ENCODE results near the gene TMEM176B.

The TMEM176B gene

DNA sequence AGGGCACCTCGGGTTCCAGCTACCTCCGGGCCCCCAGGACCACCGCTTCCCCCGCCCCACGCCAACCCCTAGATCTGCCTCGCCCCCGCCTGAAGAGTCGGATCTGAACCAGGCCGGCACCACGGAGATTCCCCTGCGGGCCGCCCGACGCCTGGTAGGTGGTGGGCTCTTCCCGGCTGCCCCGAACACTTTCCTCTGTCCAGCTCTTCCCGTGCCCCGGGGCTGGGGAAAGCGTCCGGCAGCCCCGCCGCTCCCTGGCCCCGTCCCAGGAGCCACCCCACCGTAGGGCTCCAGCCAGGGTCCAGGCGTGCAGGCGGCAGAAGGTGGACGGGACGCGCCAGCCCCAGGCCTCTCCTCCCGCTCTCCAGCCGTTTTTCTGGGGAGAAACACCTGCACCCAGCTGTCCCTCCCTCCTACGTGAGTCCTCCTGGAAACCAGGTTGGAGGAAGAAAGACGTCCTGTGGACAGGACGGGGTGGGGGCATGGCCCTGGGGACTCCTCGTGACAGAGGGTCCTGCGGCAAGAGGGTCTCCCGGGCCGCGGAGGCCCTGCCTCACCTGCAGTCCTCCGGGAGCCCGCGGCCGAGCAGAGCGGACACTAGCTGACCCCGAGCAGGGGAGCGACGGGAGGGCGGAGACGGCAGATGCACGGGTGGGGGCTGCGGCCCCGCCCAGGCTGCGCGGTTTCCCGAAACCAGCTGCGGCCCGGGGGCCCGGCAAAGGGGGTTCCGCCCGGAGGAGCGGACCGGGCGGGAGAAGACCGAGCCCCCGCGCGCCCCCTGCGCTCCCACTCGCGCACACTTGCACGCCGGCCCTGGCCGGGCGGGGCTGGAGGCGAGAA lies at the start of gene TMEM176B:
TMEM176B (minus strand) TSS at position 624 of the 840 bp plus-strand sequence. CDS start 3,795 bp downstream, outside the sequence.
- no peak for DNase-seq

DNA sequence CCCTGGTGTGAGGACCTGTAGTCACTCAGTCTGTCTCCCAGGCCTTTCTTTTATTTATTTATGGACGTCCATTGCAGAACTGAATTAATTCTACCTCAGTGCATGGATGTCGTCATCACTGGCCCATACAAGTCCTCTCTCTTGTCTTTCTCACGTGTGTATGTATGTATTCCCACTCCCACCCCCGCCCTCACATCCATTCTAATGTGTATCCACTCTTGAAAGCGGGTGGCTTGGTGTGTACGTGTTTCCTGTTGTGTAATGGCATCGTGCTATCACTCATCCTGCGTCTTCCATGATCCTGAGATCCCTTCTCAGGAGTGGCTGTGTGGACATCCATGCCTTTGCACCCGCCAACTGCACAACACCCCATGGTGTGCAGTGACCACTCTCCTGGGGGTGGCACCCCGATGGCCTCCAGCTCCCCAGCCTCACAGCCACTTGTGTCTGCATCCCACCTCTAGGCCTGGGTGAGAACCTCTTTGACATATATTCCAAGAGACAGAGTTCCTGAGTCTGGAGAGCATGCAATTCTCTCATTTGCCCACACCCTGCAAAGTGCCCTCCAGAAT lies 49.1 kb upstream of the TMEM176B start:
- DNase-seq = no peak

DNA sequence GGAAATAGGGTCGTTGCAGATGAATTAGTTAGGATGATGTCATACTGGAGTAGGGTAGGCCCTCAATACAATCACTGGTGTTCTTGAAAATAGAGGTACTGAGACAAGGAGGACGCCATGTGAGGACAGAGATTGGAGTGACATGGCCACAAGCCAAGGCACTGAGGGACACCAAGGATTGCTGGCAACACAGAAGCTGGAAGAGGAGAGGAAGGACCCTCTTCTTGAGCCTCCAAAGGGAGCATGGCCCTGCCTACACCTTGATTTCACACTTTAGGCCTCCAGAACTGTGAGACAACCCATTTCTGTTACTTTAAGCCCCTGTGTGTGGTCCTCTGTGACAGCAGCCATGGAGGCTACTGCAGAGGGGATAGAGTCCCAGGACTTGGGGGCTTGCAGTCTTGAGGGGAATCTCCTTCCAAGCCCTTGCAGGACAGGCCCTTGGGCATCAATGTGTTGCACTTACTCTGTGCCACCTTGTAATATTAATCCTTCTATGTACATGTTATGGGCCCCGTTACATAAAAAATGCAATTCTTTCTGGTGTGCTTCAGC lies 48.5 kb upstream of the TMEM176B start:
- DNase-seq = no peak

DNA sequence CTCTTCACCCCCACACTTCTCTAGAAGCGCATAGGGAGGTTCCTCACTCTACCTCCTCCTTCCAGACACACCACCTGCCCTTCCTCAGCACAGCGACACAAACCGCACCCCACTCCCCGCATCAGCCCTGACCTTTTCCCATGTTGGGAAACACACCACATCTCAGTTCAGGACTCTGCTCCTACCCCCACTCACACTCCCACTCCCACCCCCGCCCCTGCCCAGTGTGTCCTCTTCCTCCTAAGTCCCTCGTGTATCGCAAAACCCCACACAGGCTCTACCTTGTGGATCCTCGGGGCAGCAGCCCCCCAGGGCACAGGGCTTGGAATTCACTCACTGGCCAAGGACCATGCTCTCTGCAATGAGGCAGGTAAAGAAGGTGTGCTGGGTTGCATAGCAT lies 47.9 kb upstream of the TMEM176B start:
- no peak for DNase-seq

DNA sequence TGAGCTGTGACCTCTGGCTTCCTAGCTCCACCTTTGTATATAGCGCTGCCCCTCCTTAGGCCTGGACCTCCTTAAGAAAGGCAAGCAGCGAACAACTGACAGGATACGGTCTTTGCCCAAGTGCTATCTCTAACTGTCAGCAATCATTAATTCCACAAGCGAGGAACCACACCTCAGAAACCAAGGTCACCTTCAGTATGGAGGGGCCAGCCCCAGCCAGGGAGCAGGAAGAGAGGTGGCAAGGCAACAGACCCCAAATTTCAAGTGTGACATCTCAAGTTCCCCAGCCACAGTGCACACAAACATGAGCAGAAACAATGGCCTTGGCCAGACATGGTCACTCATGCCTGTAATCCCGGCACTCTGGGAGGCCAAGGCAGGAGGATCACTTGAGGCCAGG lies 47.4 kb upstream of the TMEM176B start:
- DNase-seq = no peak

DNA sequence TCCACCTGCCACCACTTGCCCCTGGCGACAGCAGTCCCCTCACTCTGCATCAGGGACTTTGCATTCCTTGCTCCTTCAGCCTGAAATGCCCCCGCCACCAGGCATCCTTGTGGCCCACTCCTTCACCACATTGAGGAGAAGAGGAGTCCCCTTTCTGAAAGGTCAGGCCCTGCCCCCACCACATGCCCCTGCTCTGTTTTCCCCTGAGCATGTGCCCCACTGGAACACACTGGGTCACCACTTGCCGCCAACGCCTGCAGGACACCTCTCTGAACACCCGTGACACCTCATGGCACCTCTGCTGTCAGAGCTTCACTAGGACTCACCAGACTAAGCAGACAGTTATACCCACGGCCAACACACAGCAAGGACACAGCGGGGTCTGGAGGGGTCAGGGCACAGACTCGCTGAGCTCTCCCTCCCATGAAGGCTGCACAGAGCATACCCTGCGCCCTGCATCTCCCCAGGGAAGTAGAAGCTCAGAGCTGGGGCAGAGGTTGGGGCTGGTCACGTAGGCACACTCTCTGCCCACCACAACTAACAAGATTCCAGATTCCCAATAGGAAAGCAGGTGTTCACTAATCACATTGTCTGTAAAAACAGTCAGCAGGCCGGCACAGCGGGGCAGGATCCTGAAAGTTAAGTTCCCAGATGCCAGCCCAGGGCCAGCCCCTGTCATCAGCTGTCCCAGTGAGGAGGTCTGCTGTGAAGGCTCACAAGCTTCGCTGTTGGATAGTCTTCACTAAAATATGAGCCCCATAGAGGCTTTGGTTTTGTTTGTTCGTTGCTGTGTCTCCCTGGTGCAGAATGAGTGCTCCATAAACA lies 46.3 kb upstream of the TMEM176B start:
- DNase-seq = no peak

DNA sequence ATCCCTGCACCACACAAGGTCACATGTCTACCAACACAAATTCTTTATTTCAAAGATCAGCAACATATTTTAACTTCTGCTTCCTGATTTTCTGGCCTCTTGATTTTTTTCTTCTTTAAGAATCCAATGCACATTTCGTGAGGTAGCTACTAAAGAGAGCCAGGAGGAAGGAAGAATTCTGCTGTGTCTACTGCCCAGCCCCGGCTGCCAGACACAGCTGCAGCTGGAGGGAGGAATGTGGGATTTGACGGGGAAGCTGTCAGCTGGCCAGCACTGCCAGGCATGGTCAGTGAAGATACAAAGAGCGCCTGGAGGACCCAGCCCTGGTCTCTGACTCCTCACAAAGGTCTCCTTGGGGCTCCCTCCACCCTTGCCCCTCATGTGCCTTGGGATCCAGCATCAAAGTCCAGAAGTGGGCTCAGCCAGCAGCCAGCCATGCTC lies 45.3 kb upstream of the TMEM176B start:
- peak; percentile 18 for DNase-seq

DNA sequence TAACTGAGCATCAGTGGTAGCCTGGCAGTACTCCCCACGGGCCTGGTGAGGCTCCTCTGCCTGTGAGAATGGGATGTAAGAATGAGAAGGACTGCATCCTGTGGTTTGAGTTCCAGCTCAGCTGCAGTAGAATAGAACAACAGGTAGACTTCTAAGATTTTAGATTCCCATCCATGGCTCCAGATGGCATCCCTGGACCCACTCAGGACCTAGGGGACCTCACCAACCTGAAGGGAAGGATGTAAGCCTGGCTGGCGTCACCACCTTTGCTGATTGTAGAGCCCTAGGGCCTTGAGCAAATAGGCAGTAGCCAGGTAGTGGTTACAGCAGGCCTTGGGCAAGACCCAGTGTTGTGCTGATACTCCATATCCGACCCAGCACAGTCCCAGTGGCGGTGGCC lies 42.6 kb upstream of the TMEM176B start:
- no peak for DNase-seq

DNA sequence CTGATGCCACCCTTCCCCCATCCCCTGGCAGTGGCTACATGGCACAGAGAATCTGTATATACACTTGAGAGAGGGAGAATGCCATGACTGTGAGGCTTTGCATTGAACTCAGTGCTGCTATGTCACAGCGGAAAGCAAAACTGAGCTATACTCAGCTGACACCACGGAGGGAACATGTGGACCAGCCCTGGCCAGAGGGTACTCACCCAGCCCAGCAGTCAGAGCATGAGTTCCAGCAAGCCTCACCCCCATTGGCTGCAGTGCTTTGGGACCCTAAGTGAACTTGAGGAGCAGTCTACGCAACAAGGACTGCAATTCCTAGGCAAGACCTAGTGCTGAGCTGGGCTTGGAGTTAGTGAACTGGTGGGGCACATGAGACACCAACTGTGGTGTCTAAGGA lies 41.9 kb upstream of the TMEM176B start:
- no peak for DNase-seq

DNA sequence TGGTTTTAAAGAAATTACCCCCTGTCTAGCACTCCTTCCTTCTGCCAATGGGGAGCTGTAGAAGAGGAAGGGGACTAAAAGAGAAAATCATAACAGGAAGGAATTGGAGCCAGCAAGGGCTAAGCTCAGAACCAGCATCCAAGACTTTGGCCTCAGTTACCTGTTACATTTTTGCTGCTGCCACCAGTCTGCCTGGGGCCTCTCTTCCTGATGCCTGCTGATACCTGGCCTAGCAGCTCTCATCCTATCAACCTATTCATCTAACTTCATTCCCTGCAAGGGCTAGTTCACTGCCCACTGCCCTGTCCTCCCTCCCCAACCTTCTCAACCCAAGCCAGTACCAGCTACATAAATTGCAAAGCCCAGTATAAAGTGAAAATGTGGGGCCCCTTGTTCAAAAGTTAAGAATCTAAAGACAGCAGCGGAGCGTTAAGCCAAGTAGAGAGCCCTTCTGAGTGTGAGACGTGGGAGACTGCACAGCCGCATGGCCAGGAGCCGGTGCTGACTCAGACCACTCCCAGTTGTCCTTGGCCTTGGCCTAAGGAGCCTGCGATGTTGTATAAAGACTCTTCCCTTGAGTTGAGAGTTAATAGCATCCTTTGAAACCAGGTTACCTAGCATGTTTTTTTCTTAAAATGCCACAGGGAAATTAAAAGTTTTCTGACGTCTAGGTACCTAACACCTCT lies 38.9 kb upstream of the TMEM176B start:
- DNase-seq = no peak

DNA sequence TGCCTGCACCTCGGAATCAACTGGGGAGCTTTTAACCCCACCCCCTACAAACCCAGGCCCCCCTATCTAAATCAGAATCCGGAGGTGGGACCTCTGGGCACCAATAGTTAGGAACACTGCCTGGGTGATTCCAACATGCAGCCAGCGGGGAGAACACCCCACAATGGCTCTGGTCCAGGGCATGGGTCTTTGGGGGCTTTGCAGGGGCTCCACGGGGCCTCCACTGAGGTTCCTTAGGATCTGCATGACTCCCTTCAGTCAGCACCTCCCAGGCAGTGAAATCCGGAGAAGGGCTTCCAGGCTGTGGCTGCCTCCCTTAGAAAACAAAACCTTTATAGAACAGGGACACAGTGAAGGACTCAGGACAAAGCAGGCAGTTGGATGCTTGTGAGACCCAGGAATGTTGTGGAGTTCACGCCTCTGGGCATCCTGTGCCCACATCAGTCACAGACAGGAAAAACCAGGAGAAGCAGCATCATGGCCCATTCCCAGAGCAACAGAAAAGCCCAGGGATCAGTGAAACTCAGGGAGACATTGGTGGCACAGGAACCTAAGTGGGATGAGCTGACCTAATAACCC lies 35.6 kb upstream of the TMEM176B start:
- DNase-seq = no peak

DNA sequence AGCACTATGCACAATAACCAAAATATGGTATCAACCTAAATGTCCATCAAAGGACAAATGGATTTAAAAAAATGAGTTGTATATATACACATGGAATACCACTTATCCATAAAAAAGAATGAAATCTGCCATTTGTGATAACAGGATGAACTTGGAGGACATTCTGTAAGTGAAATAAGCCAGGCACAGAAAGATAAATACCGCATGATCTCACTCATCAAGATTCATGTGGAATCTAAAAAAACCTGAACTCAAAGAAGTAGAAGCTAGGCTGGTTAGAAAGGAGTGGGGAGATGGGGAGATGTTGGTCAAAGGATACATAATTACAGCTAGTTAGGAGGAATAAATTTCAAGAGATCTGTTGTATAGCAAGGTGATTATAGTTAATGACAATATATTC lies 34.9 kb upstream of the TMEM176B start:
- DNase-seq = no peak

DNA sequence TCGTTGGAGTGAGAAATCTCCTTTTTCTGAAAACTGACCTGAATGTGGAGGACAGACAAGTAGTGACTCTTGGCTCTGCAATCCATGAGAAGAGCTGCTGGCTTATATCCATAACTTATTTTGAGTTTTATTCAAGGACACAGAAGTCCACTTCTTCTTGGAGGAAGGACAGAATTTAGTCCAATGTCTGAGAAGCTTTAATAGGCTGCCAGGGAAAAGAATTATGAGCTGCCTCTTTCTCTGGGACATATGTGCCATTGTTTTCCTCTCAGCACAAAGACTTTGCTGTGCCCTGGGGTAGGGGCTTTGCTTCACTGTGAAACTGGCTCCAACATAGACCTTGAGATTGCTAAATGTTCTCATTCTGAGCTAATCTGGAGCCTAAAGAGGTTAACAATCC lies 31.7 kb upstream of the TMEM176B start:
- DNase-seq = no peak

DNA sequence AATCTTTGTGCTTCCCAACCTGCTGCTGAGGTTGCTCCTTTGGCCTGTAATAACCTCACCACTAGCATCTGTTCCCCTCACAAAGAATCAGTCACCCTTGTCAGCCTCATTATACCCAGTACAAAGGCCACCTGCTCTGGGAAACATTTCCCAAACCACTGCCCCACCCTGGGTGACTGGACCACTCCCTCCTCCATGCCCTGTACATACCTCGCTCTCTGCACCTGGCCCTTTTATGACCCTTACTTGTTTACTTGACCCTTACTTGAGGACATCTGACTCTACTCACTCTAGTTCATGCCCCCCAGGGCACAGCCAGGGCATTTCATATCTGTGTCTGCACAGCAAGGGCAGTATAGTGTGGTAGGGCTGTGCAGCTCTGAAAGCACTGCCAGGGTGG lies 30.8 kb upstream of the TMEM176B start:
- DNase-seq = no peak

DNA sequence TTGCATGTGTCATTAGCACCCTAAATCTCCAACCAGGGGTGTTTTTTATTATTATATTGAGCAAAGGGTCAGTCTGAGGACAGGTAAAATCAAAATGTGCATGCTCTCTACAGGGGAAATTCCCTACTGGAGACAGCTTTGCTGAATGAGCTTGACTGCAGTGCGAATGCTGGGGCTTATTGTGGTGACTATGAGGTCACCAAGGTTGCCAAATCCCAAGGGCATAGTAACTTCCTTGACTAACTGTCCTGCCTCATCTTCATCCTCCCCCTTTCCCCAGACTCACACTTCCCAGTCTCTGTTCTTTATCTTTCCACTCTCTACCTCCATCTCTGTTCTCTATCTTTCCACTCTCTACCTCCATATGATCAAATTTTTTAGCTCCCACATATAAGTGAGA lies 29.3 kb upstream of the TMEM176B start:
- peak; percentile 80 for DNase-seq

DNA sequence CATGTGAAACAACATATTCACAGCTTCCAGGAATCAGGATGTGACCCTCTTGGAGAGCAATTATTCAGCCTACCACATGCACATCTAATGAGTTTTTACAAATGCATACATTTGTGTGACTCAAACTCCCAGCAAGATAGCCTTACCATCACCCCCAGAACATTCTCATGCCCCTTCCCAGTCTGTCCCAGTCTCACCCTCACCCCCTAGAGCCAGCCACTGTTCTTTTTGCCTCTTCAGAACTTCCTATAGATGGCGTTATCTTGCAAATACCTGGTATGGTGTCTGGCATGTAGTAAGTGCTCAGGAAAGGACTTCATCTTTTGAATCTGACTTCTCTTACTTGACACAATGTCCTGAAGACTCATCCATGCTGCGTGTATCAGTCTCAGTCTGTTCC lies 28.2 kb upstream of the TMEM176B start:
- DNase-seq = no peak

DNA sequence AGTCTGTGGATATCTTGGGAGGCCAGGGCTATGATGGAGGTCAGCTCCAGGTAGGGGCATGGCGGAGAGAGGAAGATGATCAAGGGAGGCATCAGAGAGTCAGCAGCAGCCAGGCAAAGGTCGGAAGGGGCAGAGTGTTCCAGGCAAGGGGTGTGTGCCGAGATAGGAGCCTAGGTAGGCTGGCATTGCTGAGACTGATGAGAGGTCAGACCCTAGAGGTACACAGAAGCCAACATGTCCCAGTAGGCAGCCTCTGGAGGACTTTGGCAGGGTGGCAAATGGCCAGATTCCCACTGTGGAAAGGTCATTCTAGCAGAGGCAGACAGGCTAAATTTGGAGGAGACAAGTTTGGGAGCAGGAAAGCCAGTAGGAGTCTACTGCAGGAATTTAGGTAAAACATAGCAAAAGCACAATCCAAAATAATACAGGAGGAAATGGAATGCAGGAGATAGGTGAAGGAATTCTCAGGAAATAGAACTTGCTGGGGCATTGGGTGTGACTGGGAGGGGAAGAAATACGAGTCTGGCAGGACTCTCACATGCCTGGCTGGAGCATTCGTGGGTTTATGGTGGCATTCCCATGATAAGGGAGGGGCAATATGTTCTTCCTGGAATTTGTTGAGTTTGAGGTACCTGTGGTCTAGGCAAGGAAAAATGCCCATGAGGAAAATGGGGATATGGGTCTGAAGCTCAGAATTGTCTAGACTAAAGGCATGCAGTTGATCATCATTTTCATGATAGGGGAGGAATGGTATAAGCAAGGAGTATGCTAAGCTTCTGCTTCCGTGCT lies 26.1 kb upstream of the TMEM176B start:
- DNase-seq = no peak

DNA sequence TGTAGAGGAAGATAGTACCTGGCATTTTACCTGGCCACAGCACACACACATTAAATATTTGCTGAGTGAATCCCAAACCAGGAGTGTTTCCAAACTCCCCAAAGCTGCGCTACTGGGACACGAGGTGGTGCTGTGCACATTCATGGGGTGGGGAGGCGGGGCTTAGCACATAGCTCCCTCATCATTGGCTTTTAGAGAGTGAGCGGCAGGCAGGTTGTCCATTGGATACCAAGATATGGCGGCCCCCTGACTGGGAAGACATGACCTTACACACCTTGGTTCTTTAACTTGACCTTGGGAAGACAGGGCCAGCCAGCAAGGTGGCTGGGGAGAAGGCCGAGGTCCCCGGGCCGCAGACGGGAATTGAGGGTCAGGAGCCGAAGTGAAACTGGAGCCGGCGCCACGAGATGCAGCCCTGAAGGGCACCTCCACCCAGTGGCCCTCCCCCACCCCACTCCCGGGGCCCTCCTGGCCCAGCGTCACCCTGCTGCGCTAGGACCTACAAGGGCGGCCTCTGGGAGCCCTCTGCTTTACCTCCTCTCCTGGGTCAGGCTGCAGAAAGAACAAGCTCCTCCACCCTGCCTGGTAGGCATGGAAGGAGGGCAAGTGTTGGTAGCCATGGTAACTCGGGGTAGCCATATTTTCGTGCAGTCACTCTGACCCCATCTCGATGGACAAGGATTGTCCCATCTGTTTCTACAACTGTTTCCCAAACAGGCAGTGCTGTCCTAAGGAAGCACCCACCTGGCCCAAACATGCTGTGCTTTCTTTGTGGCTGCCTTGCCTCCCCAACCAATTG lies 24.4 kb upstream of the TMEM176B start:
- no peak for DNase-seq

DNA sequence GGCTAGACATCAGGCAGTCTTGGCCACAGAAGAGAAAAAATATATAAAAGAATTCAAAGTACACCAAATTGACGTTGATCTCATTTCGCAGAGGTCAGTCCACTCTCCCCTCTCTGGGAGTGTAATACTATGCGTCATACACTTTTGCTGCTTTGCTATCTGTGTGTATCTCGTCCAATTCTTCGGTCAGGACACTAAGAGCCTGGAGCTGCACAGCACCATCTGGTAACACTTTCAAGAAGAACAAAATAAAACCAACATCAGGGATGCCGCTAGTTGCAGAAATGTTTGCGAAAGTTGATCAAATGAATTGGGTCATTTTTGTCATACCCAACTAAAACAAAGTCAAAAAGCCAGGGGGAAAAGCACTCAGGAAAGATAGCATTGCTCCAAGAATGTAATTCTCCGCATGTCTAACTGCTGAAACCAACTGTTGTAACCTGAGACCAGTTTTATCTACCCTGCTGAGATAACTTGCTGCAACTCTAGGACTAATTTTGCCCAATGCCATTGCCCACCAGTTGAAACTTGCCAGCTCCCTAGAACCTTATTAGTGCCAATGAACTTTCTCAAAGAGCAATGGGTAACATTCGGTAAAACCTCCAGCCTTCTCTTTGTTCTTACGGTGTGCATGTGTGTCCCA lies 23.4 kb upstream of the TMEM176B start:
- no peak for DNase-seq

DNA sequence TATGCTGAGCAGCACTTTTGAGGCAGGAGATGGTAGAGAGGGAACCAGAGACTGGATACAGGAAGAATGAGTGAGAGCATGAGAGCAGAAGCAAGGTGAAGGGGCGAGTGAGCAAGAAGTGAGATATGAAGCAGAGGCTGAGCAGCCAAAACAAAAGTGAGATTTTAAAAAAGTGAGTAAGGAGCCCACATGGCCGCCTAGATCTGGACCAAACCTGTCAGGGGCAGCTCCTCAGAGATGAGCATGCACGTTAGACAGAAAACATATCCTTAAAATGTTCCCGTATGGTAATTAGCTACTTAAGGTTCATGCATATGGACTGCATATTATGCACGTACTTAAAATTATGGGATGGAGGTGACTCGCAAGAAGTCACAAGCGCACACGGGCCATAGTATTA lies 22.9 kb upstream of the TMEM176B start:
- no peak for DNase-seq
